H1 (cell line): ENCODE measurements around the gene MARVELD2. TPM values are rescaled to one million over a fixed set of nuclear protein-coding genes. Genes with fewer than 3 reads are reported as not detected.

Source experiments
- CTCF ChIA-PET: fragments of 300-600 bp; sonication (Branson Sonifier 250); formaldehyde crosslinking; loops from one replicate; lab custom pipeline; 2021; ENCODE audit not compliant: partially characterized antibody; lab: Charles Lee
- POLR2A ChIA-PET: fragments of 300-600 bp; sonication (Branson Sonifier 250); formaldehyde crosslinking; loops from one replicate; lab custom pipeline; 2021; ENCODE audit warnings: inconsistent platforms; ENCODE audit not compliant: partially characterized antibody; lab: Charles Lee
- DNase-seq, 2 experiments: peaks; one replicate each; pipeline versions ENCODE4 v3.0.0 to v3.0.0-alpha.2; 2010 to 2022; ENCODE audit warnings: low spot score in 2 of 2, low read depth in 1 of 2, mixed read lengths in 1 of 2
- FAIRE-seq: peaks from 2 replicates; lab custom pipeline; 2011; peaks lifted over from hg19 to GRCh38; lab: Jason Lieb, UNC
- H2AFZ ChIP-seq: 2 replicates; pipeline ENCODE4 v1.8.1; 2012; ENCODE audit warnings: low read length, inconsistent platforms
- H2AK5ac ChIP-seq: 2 replicates; pipeline ENCODE4 v1.6.1; 2013; ENCODE audit warnings: low read depth, low read length
- H2BK120ac ChIP-seq: replicated peaks from 2 replicates; pipeline ENCODE3; 2013; ENCODE audit warnings: low read depth, low read length, inconsistent platforms
- H2BK12ac ChIP-seq: 2 replicates; pipeline ENCODE4 v1.6.1; 2013; ENCODE audit warnings: low read depth, low read length
- H2BK15ac ChIP-seq: 2 replicates; pipeline ENCODE4 v1.6.1; 2013; ENCODE audit warnings: low read length
- H2BK20ac ChIP-seq: 2 replicates; pipeline ENCODE4 v1.6.1; 2013; ENCODE audit warnings: low read length
- H2BK5ac ChIP-seq: 2 replicates; pipeline ENCODE4 v1.6.1; 2013; ENCODE audit warnings: low read depth, low read length
- H3K14ac ChIP-seq: 2 replicates; pipeline ENCODE4 v1.6.1; 2013; ENCODE audit warnings: inconsistent platforms; ENCODE audit not compliant: insufficient read length
- H3K18ac ChIP-seq: 2 replicates; pipeline ENCODE4 v1.6.1; 2013; ENCODE audit warnings: low read length; ENCODE audit errors: extremely low read depth
- H3K23ac ChIP-seq: 2 replicates; pipeline ENCODE4 v1.6.1; 2013; ENCODE audit warnings: inconsistent platforms; ENCODE audit not compliant: insufficient read length
- H3K23me2 ChIP-seq: 2 replicates; pipeline ENCODE4 v1.6.1; 2013; ENCODE audit warnings: low read depth, low read length
- H3K27ac ChIP-seq: 2 replicates; pipeline ENCODE4 v1.6.1; 2011; ENCODE audit warnings: low read depth, low read length, inconsistent platforms
- H3K27me3 ChIP-seq, 4 experiments: replicated peaks in 1 of 4; 1 replicate in 1 of 4; 2 replicates in 3 of 4; pipeline versions ENCODE4 v1.6.1 to v1.8.1; 2011 to 2013; ENCODE audit warnings: low read length in 3 of 4, mild to moderate bottlenecking in 3 of 4, inconsistent platforms in 2 of 4, mixed read lengths in 2 of 4, moderate library complexity in 1 of 4; ENCODE audit not compliant: control insufficient read depth in 3 of 4, insufficient read depth in 3 of 4; ENCODE audit errors: extremely low read depth in 1 of 4
- H3K36me3 ChIP-seq, 4 experiments: 2 replicates each; pipeline versions ENCODE4 v1.6.1 to v1.8.1; 2011 to 2013; ENCODE audit warnings: mild to moderate bottlenecking in 4 of 4, low read length in 3 of 4, moderate library complexity in 2 of 4, control low read depth in 1 of 4, inconsistent platforms in 1 of 4; ENCODE audit not compliant: insufficient read depth in 4 of 4, control insufficient read depth in 2 of 4
- H3K4ac ChIP-seq: replicated peaks from 2 replicates; pipeline ENCODE3; 2013; ENCODE audit warnings: low read length, low read depth, mixed read lengths, inconsistent platforms; ENCODE audit not compliant: insufficient read length
- H3K4me1 ChIP-seq, 4 experiments: replicated peaks in 1 of 4; 1 replicate in 1 of 4; 2 replicates in 3 of 4; pipeline versions ENCODE4 v1.6.1 to v1.8.1; 2011 to 2013; ENCODE audit warnings: low read length in 3 of 4, inconsistent platforms in 2 of 4, mixed read lengths in 1 of 4; ENCODE audit not compliant: insufficient read depth in 4 of 4, control insufficient read depth in 3 of 4
- H3K4me2 ChIP-seq, 2 experiments: 2 replicates each; pipeline versions ENCODE4 v1.6.1 to v1.8.1; 2011 to 2013; ENCODE audit warnings: low read depth in 2 of 2, low read length in 2 of 2, control low read depth in 1 of 2, inconsistent platforms in 1 of 2, mild to moderate bottlenecking in 1 of 2; ENCODE audit not compliant: insufficient read depth in 1 of 2
- H3K4me3 ChIP-seq, 4 experiments: fragments of 200-600, 300-600 bp in 1 of 4; sonication (generic), shearing (Covaris generic), sonication (Bioruptor Twin) in 1 of 4; 2 replicates each; pipeline versions ENCODE4 v1.5.1 to v1.8.1; 2011 to 2016; ENCODE audit warnings: low read length in 4 of 4, low read depth in 3 of 4, control low read depth in 2 of 4, inconsistent platforms in 2 of 4, mild to moderate bottlenecking in 2 of 4, mixed read lengths in 1 of 4, moderate library complexity in 1 of 4; ENCODE audit not compliant: insufficient read depth in 2 of 4; ENCODE audit errors: extremely low read depth in 1 of 4
- H3K56ac ChIP-seq: replicated peaks from 2 replicates; pipeline ENCODE3; 2013; ENCODE audit warnings: low read depth, mild to moderate bottlenecking, mixed read lengths, low read length, inconsistent platforms; ENCODE audit not compliant: insufficient read length
- H3K79me1 ChIP-seq: 2 replicates; pipeline ENCODE4 v1.6.1; 2013; ENCODE audit warnings: low read depth, low read length, control low read depth
- H3K79me2 ChIP-seq, 2 experiments: 2 replicates each; pipeline versions ENCODE4 v1.6.1 to v1.8.1; 2012 to 2013; ENCODE audit warnings: low read length in 2 of 2, mild to moderate bottlenecking in 2 of 2, inconsistent platforms in 1 of 2; ENCODE audit not compliant: insufficient read depth in 2 of 2, control insufficient read depth in 1 of 2
- H3K9ac ChIP-seq, 4 experiments: replicated peaks in 1 of 4; 1 replicate in 1 of 4; 2 replicates in 3 of 4; pipeline versions ENCODE4 v1.6.1 to v1.8.1; 2011 to 2013; ENCODE audit warnings: low read depth in 3 of 4, low read length in 3 of 4, control low read depth in 2 of 4, mild to moderate bottlenecking in 2 of 4, moderate library complexity in 2 of 4, inconsistent platforms in 1 of 4; ENCODE audit errors: extremely low read depth in 1 of 4
- H3K9me3 ChIP-seq, 2 experiments: 2 replicates each; pipeline versions ENCODE4 v1.6.1 to v1.8.1; 2012 to 2013; ENCODE audit warnings: mild to moderate bottlenecking in 2 of 2, moderate library complexity in 2 of 2, control low read depth in 1 of 2, inconsistent platforms in 1 of 2, low read depth in 1 of 2, low read length in 1 of 2, mixed read lengths in 1 of 2; ENCODE audit not compliant: insufficient read depth in 2 of 2
- H4K20me1 ChIP-seq, 2 experiments: replicated peaks in 1 of 2; 2 replicates each; pipeline versions ENCODE3 to v1.8.1; 2011 to 2013; ENCODE audit warnings: inconsistent platforms in 2 of 2, low read length in 2 of 2, mild to moderate bottlenecking in 1 of 2; ENCODE audit not compliant: insufficient read depth in 2 of 2, control insufficient read depth in 1 of 2
- H4K5ac ChIP-seq: 2 replicates; pipeline ENCODE4 v1.6.1; 2013; ENCODE audit warnings: low read length, low read depth, mixed read lengths, inconsistent platforms; ENCODE audit not compliant: insufficient read length
- H4K8ac ChIP-seq: 2 replicates; pipeline ENCODE4 v1.8.0; 2013; ENCODE audit warnings: mild to moderate bottlenecking, moderate library complexity, low read length, inconsistent platforms; ENCODE audit not compliant: insufficient read depth; ENCODE audit errors: extremely low read depth
- H4K91ac ChIP-seq: replicated peaks from 2 replicates; pipeline ENCODE3; 2013; ENCODE audit warnings: low read length, mixed read lengths, inconsistent platforms; ENCODE audit not compliant: insufficient read length
- BCL11A ChIP-seq, 2 experiments: IDR thresholded peaks; one replicate each; pipeline ENCODE4 v1.6.1; 2011; ENCODE audit warnings: low read depth in 2 of 2, low read length in 2 of 2, mild to moderate bottlenecking in 2 of 2
- JUN ChIP-seq: IDR thresholded peaks from 2 replicates; pipeline ENCODE4 v1.6.1; 2011; ENCODE audit warnings: low read depth, mild to moderate bottlenecking, improper control_type of control experiment, low read length
- KDM4A ChIP-seq: IDR thresholded peaks from one replicate; pipeline ENCODE4 v1.7.1; 2012; ENCODE audit warnings: low read depth, mild to moderate bottlenecking, moderate library complexity, low read length, inconsistent platforms; ENCODE audit not compliant: severe bottlenecking
- POLR2AphosphoS5 ChIP-seq: IDR thresholded peaks from 2 replicates; pipeline ENCODE4 v1.6.1; 2011; ENCODE audit warnings: low read depth, low read length
- TAF7 ChIP-seq: optimal IDR thresholded peaks from 2 replicates; pipeline ENCODE3; 2011; ENCODE audit warnings: low read depth, mild to moderate bottlenecking, inconsistent platforms, low read length, moderate library complexity, borderline replicate concordance
- TEAD4 ChIP-seq: IDR thresholded peaks from 2 replicates; pipeline ENCODE4 v1.6.1; 2012; ENCODE audit warnings: low read depth, low read length, inconsistent platforms, mixed read lengths
- ZNF274 ChIP-seq: IDR thresholded peaks from 2 replicates; pipeline ENCODE4 v1.7.0; 2012; ENCODE audit warnings: low read length, borderline replicate concordance; ENCODE audit errors: extremely low read depth
- WGBS, 2 experiments: shearing (Covaris generic) in 1 of 2; methylation state at CpG; one replicate each; pipeline versions ENCODE4 v1.1.6 to v1.1.7; 2013 to 2015; ENCODE audit warnings: low lambda C conversion rate in 2 of 2, mixed read lengths in 2 of 2, inconsistent platforms in 1 of 2, low coverage in 1 of 2, missing lambda C conversion rate in 1 of 2; ENCODE audit not compliant: insufficient replicate concordance in 2 of 2, insufficient coverage in 1 of 2, insufficient read length in 1 of 2; ENCODE audit errors: extremely low coverage in 1 of 2, missing lambda C conversion rate in 1 of 2; 5-methylcytosine and 5-hydroxymethylcytosine counted together
- polyA plus RNA-seq, 7 experiments: library from polyadenylated mRNA; depleted of rRNA in 3 of 7; stranded (reverse) in 5 of 7; unstranded in 2 of 7; fragments of >200 nt in 5 of 7; fragments of 200-250 nt in 2 of 7; gene quantifications; 1 replicate in 5 of 7; 2 replicates in 1 of 7; 4 replicates in 1 of 7; pipeline versions ENCODE4 v1.2.1 to v1.2.3, GENCODE V29; 2011 to 2013; ENCODE audit warnings: missing spikeins in 2 of 7, mixed read lengths in 2 of 7
- total RNA-seq: library from RNA; stranded (reverse); fragmentation: NEBNext Ultra II Directional; extraction: Animal tissue kit (Norgen Biotek cat#: 25700); gene quantifications from 2 replicates; pipeline ENCODE4 v1.2.1, GENCODE V29; 2021
- TF ChIP-seq, protein P1 (sequence below): IDR thresholded peaks from 2 replicates; pipeline ENCODE4 v1.6.1; 2011; ENCODE audit warnings: low read length, improper control_type of control experiment
- TF ChIP-seq, protein P2 (sequence below): IDR thresholded peaks from 2 replicates; pipeline ENCODE4 v1.6.1; 2012; ENCODE audit warnings: inconsistent platforms

The MARVELD2 gene
- total and polyA plus RNA-seq, 2 of the 8 experiments (the other 6 are each of a cell fraction or from before 2014, with no cell fraction given) = 18.7 to 31.0 TPM

DNA sequence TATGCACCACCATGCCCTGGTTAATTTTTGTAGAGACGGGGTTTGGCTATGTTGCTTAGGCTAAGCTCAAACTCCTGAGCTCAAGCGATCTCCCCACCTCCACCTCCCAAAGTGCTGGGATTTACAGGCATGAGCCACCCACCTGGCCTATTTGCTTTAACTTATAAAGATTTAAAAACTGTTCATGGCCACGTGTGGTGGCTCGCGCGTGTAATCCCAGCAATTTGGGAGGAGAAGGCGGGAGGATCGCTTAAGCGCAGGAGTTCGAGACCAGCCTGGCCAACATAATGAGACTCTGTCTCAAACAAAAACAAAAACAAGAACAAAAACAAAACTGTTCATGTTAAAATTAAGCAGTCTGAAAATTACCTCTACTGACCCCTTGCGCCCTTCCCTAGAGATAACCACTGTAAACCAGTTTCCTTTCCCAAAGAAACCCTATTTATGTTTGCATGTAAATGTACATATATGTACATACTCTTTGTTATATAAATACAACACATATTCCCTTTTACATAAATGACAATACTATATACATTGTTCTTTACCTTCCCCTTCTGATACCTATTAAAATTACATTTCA lies 47.1 kb upstream of the MARVELD2 start:
- Histone ChIP-seq H2BK12ac (0 out of 2 replicates have a peak overlapping the region, but pooled peaks have one; percentile 27), H4K91ac (no peak overlapping the region), H2BK15ac (no peak overlapping the region), H3K36me3 (peaks cover 3 to 28% (median 15%) of the 10 kb centered on the region in 4 experiments; a peak in 7 of 8 replicates), H3K56ac (no peak overlapping the region), H3K27me3 (no peaks in the 10 kb centered on the region), H3K4ac (no peak overlapping the region), H2BK120ac (no peak overlapping the region), H3K4me3 (peak overlapping the region; percentile 83 to 95 (median 88); a peak in 7 of 8 replicates), H3K4me1 (peaks cover 0 to 5% (median 0%) of the 10 kb centered on the region in 4 experiments; a peak in 1 of 7 replicates), H3K79me1 (0 out of 2 replicates have a peak, but pooled peaks cover 2% of the 10 kb centered on the region), H3K14ac (no peak overlapping the region), H3K9ac (peak overlapping the region in 1 of 4 experiments; percentile 46; a peak in 2 of 7 replicates), H4K8ac (no peak overlapping the region), H3K23ac (no peak overlapping the region), H4K20me1 (peaks cover 0 to 4% of the 10 kb centered on the region in 2 experiments), H3K4me2 (peak overlapping the region; percentile 51 to 69), H2AK5ac (no peak overlapping the region; the same call in 1 of the 2 replicates), H4K5ac (no peak overlapping the region), H3K18ac (no peak overlapping the region), H3K23me2 (no peaks in the 10 kb centered on the region; the same call in 1 of the 2 replicates), H3K79me2 (peaks cover 16 to 78% of the 10 kb centered on the region in 2 experiments), H3K27ac (no peak overlapping the region), H2BK5ac (no peak overlapping the region), H2BK20ac (no peak overlapping the region)
- WGBS, 2 experiments = 82% methylated on average over 11 of the region's 11 CpGs; no CpG with 5 or more reads in 1 of the 2 experiments
- DNase-seq = no peak
- ChIA-PET CTCF (interaction anchor here (0.7 to 1.1 kb wide), 3 partner anchors 16 to 129 kb away, joined by 3 read pairs; no protein-coding TSS in a partner anchor), POLR2A (interaction anchor here (0.6 to 0.7 kb wide), 2 partner anchors 134 to 201 kb away, joined by 3 read pairs; partner anchors contain the start of gene CCNB1)
- no peak for FAIRE-seq
- TF ChIP-seq TEAD4 (no peak), BCL11A (IDR thresholded peaks at IDR 0.05; ENCODE audit: low read depth in 2 of 2, low read length in 2 of 2) (no peak), JUN (no peak), KDM4A (no peak), POLR2AphosphoS5 (no peak), ZNF274 (no peak), TAF7 (no peak)
- TF ChIP-seq, protein P1, sequence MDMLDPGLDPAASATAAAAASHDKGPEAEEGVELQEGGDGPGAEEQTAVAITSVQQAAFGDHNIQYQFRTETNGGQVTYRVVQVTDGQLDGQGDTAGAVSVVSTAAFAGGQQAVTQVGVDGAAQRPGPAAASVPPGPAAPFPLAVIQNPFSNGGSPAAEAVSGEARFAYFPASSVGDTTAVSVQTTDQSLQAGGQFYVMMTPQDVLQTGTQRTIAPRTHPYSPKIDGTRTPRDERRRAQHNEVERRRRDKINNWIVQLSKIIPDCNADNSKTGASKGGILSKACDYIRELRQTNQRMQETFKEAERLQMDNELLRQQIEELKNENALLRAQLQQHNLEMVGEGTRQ = no peak
- TF ChIP-seq, protein P2, sequence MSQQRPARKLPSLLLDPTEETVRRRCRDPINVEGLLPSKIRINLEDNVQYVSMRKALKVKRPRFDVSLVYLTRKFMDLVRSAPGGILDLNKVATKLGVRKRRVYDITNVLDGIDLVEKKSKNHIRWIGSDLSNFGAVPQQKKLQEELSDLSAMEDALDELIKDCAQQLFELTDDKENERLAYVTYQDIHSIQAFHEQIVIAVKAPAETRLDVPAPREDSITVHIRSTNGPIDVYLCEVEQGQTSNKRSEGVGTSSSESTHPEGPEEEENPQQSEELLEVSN = no peak
- TF ChIP-seq, all 59 proteins: peak for 0
- Histone ChIP-seq H2AFZ (no peak overlapping the region), H3K9me3 (no peaks in the 10 kb centered on the region)
